ENCODE measurements around the gene VSIG4. TPM values are rescaled to one million over a fixed set of nuclear protein-coding genes. Genes with fewer than 3 reads are reported as not detected.
"Not testable (repeated sequence)": the region's sequence is repeated elsewhere in the genome, so short reads cannot be mapped to it uniquely, and the experiment has no call there.

Gene VSIG4
- 10 to 100 TPM in 7 of 12 donors, 1 to 10 TPM in 3, not detected in 2; 8.3 to 18.4 (median 12.7) TPM for polyA plus RNA-seq (ENCODE audit: insufficient read length in 12 of 12)
- long read RNA-seq, donor 1, partial matches to known transcripts = 0 of 2 reads
- long read RNA-seq, donor 1, other reads (novel, unspliced or antisense) = 0 of 2 reads
- long read RNA-seq, donor 2 = 0 reads
- long read RNA-seq, donor 3, partial matches to known transcripts = 0 of 1 reads
- long read RNA-seq, donor 3, other reads (novel, unspliced or antisense) = 0 of 1 reads
- long read RNA-seq, donor 4 = 0 reads
- long read RNA-seq, donor 5, partial matches to known transcripts = 0 of 1 reads
- long read RNA-seq, donor 5, other reads (novel, unspliced or antisense) = 0 of 1 reads
- long read RNA-seq, donor 6, partial matches to known transcripts = 0 of 1 reads
- long read RNA-seq, donor 6, other reads (novel, unspliced or antisense) = 0 of 1 reads
- long read RNA-seq, donor 7 = 0 reads
- long read RNA-seq, donor 8, partial matches to known transcripts = 0 of 1 reads
- long read RNA-seq, donor 8, other reads (novel, unspliced or antisense) = 0 of 1 reads
- long read RNA-seq, donor 9 = 0 reads
- long read RNA-seq, donor 10, partial matches to known transcripts = 0 of 3 reads
- long read RNA-seq, donor 10, other reads (novel, unspliced or antisense) = 0 of 3 reads
- long read RNA-seq, donor 11, partial matches to known transcripts = 0 of 1 reads
- long read RNA-seq, donor 11, other reads (novel, unspliced or antisense) = 0 of 1 reads

DNA sequence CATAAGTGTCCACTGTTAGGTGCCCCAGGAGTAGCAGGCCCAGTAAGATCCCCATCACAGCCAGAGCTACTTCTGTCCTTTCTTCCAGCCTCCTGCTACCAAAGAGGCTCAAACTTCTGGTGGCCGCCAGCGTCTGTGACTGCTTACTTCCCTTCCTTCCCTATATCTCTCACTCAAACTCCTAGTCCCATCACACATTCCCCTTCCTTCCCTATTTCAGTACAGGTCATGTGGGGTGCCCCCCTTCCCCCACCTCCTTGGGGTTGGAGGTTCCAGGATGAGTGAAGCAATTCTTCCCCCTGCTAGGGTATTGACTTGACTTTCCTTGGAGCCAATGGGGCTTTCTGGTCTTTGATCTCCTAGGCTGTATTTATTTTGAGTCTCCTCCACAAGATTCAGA, at the start of gene VSIG4:
Gene VSIG4 (minus strand): TSS at position 137 of the 400 bp plus-strand sequence. CDS start 82 bp downstream, at position 55.
- no peak for DNase-seq

DNA sequence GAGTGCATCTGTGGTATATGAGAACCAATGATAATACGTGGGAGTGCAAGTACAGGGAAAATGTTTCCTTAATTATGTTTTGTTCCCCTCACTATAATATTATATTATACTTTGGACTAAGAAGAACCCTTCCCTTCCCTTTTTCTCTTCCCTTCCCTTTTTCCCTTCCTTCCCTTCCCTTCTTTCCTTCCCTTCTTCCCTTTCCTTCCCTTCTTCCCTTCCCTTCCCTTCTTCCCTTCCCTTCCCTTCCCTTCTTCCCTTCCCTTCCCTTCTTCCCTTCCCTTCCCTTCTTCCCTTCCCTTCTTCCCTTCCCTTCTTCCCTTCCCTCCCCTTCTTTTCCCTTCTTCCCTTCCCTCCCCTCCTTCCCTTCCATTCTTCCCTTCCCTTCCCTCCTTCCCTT, 36.9 kb upstream of the VSIG4 start:
- no peak for DNase-seq

DNA sequence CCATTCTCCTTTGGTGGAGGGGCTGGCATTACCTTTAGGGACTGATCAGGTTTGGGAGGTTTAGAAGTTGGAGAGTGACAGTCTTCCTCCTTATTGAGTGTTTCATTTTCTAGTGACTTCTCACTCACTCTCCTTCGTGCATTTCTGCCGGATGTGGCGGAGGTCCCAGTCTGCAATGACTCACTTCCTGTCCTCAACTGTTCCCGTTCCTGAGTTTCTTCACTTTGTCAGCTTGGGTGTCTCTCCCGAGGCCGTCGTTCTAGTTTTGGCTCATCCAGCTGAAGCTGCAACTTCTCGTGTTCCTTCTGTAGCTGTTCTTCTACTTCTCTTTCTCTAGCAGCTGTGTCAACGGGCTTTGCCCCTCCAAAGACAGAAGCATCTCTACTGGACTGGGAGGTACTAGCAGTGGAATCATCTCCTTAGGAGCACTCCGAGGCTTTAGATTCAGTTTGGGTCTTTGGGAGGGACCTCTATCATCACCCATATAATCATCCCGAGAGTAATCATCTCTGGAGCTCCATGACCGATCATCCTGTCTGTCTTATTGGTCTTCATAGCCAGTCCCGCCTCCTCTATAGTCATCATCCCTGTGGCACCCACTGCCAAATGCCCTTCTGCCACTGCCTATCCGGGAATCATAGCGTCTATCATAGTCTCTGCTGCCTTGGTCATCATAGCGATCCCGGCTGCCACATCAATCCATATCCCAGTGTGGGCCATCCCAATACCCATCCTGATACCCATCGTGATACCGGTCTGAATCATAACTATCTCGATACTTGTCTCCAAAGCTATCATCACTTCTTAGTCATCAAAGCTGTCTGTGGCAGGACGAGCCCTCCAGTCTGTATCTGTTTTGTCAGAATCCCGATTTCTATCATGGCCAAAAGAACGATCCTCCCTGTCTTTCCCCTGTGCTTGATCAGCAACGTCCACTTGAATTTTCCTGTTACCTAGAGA, 35.3 kb upstream of the VSIG4 start:
- DNase-seq = peak; percentile 7

GRCh38 chrX:66071126-66071525, 31.2 kb upstream of the VSIG4 start:
- no peak for DNase-seq

GRCh38 chrX:66064261-66064660, 24.4 kb upstream of the VSIG4 start:
- no peak for DNase-seq

GRCh38 chrX:66057019-66057418, 17.1 kb upstream of the VSIG4 start:
- not testable (repeated sequence) for DNase-seq

- no peak for DNase-seq
Measured at GRCh38 chrX:66054978-66055377, 15.1 kb upstream of the VSIG4 start.

- no peak for DNase-seq
Measured at GRCh38 chrX:66053414-66053813, 13.5 kb upstream of the VSIG4 start.

- no peak for DNase-seq
Measured at GRCh38 chrX:66051980-66052379, 12.1 kb upstream of the VSIG4 start.

DNA sequence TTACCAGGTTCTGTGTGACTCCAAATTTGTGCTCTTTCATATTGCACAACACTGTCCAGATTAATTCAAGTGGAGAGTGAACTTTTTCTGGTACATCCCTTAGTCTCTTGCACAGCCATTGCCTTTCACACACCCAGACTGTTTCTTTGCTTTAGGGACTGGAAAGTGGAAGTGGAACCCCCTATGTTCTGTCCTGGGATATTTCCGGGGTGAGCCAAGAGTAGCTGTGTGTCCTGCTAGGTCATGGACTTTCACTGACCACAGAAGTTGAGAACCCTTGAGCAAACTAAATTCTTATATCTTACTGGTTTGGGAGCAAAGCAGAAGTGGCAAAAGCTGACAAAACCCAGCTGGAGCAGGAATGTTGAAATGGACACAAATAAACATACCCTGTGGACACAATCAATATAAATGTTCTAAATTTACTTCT, 10.3 kb upstream of the VSIG4 start:
- no peak for DNase-seq

GRCh38 chrX:66049056-66049455, 9.2 kb upstream of the VSIG4 start:
- no peak for DNase-seq

DNA sequence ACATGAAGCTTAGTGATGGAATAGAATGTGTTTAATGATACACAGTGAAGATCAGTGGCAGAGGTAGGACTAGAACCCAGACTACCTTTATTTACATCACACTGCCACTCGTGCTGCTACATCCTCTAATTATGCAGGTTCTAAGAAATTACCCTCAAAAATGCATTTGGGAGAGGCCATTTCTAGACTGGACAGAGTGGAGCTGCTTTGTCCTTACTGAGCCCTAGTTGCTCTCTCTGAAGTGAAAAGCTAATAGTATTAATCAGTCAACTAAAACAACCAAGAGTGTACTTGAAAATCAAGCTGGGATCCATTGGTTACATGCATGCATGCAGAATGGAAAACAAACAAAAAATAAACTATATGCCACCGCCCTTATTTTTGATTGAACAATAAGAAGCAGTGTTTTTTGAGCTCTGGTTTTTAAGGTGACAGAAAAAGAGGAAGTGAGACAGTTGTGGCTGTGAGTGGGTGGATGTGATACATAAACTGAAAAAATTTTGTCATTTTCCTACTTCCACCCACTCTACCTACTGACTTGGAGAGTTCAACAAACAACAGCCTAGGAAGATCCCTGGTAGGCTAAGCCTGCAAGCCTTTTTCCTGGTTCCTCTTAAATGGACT, 6.8 kb upstream of the VSIG4 start:
- no peak for DNase-seq

GRCh38 chrX:66045894-66046293, 6.0 kb upstream of the VSIG4 start:
- DNase-seq = no peak

GRCh38 chrX:66043584-66043983, 3.7 kb upstream of the VSIG4 start:
- no peak for DNase-seq

- no peak for DNase-seq
Measured at GRCh38 chrX:66042307-66043077, 2.6 kb upstream of the VSIG4 start.

GRCh38 chrX:66038115-66038514, 1.8 kb downstream of the VSIG4 start:
- DNase-seq = no peak

DNA sequence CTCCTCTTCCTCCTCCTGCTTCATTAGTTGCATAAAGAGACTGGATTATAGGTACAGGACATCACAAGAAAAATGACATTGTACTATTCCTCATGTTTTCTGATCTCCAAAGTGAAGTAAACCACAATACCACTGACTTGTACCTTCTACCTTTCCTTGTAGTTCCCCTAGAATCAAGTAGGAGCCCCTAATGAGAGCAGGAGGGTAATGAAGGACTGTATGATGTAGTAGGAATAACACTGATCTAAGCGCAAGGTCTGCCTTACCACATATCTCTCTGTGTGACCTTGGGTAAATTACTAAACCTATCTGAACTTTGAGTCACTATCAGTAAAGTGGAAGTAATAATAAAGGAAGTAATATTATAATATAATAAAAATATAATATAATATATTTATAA, 3.6 kb downstream of the VSIG4 start:
- no peak for DNase-seq

- no peak for DNase-seq
Measured at GRCh38 chrX:66035667-66036066, 4.2 kb downstream of the VSIG4 start.

DNA sequence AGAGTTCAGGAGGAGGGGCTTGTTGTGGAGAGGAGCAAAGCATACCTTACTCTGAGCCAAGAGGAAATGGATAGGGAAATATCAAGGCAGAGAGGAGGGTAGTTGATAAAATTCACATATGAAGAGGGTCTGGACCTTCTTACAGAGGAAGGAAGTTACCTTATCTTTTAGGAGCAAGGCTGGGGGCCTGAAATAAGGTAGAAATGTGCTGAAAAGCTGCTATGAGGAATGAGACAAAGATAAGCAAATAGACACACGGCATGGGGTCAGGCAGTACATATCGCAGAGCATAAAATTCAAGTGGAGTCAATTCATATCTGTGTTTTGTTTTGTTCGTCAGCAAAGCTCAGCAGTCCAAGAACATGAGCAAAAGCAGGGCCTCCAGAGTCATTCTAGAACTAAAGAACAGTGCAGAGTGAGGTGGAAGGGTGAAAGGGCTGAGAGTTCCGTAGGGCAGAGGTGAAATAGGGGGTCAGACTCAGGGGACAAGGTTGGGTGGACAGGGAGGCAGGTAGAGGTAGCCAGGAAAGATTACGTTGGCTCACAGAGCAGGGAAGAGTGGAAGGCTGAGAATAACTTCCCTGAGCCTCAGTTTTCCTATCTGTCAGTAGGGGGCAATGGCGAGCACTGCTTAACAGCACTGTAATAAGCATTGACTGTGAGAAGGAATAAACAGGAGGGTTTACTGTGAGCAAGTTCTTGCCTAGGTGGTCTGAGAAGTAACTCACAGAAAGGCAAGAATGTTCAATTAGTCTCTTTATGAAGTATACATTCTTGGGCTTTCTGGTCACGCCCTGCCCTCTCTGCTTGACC, 9.2 kb downstream of the VSIG4 start:
- no peak for DNase-seq

DNA sequence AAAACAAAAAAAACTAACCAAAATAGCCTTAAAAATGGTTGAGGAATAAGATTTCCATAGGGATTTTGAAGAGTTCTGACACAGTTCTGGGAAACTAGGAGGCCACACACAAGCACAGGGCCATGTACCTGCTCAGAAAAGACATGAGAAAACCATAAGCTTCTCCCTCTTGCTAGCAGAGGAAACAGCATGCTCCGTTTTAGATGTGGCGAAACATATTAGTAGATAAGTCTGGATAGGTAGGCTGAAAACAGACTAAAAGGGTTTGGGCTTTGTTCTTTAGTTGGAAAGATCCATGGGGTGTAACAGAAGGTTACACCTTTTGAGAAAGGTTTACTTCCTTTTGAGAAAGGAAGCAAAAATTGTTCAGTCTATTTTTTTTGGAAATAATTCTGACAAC, 10.9 kb downstream of the VSIG4 start:
- no peak for DNase-seq
